Duodenal mucosa (tissue), 2 donors: ENCODE results near the gene CDC42SE2.
"Not testable (repeated sequence)": the region's sequence is repeated elsewhere in the genome, so short reads cannot be mapped to it uniquely, and the experiment has no call there.

ENCODE experiments used
- H3K27ac ChIP-seq: one replicate; pipeline ENCODE4 v1.7.0; 2013; ENCODE audit warnings: low read depth, low read length
- H3K27me3 ChIP-seq, 2 donors: one replicate each; pipeline ENCODE4 v1.7.0; 2013; ENCODE audit warnings: low read length in 2 of 2, control low read depth in 1 of 2; ENCODE audit not compliant: insufficient read depth in 2 of 2, control insufficient read depth in 1 of 2
- H3K36me3 ChIP-seq, 2 donors: one replicate each; pipeline ENCODE4 v1.7.0; 2013; ENCODE audit warnings: low read length in 2 of 2, control low read depth in 1 of 2; ENCODE audit not compliant: insufficient read depth in 2 of 2, control insufficient read depth in 1 of 2
- H3K4me1 ChIP-seq, 2 donors: one replicate each; pipeline ENCODE4 v1.7.0; 2013; ENCODE audit warnings: low read length in 2 of 2, control low read depth in 1 of 2; ENCODE audit not compliant: insufficient read depth in 2 of 2, control insufficient read depth in 1 of 2
- H3K4me3 ChIP-seq, 2 donors: one replicate each; pipeline ENCODE4 v1.7.0; 2013; ENCODE audit warnings: low read length in 2 of 2, low read depth in 1 of 2
- H3K9ac ChIP-seq, 2 donors: one replicate each; pipeline ENCODE4 v1.7.0; 2013; ENCODE audit warnings: low read length in 2 of 2, low read depth in 1 of 2
- H3K9me3 ChIP-seq, 2 donors: one replicate each; pipeline ENCODE4 v1.7.0; 2013; ENCODE audit warnings: low read length in 2 of 2, control low read depth in 1 of 2; ENCODE audit not compliant: control insufficient read depth in 1 of 2

Gene CDC42SE2

DNA sequence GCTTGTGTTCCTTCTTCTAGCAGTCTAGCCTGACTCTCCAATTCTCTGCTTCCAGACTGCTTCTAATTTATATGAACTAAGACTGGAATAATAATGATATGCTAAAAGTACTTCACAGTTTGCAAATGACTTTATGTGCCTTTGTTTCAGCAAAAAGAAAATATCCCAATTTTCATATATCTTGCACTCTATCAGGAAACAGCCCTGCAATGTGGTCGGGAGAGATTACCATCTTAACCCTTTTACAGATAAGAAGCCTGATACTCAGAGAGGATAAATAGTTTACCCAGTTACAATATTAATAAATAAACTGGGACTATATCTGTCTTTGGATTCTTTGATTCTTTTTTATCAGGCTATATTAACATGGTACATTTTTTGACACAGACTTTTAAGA lies 126.0 kb downstream of the CDC42SE2 start:
- Histone ChIP-seq H3K36me3 (peaks cover 16 to 51% of the 10 kb centered on the region in 2 donors), H3K27me3 (no peaks in the 10 kb centered on the region), H3K4me3 (no peak overlapping the region), H3K4me1 (peaks cover 0 to 10% of the 10 kb centered on the region in 2 donors), H3K27ac (no peak overlapping the region), H3K9me3 (no peaks in the 10 kb centered on the region), H3K9ac (no peak overlapping the region)

DNA sequence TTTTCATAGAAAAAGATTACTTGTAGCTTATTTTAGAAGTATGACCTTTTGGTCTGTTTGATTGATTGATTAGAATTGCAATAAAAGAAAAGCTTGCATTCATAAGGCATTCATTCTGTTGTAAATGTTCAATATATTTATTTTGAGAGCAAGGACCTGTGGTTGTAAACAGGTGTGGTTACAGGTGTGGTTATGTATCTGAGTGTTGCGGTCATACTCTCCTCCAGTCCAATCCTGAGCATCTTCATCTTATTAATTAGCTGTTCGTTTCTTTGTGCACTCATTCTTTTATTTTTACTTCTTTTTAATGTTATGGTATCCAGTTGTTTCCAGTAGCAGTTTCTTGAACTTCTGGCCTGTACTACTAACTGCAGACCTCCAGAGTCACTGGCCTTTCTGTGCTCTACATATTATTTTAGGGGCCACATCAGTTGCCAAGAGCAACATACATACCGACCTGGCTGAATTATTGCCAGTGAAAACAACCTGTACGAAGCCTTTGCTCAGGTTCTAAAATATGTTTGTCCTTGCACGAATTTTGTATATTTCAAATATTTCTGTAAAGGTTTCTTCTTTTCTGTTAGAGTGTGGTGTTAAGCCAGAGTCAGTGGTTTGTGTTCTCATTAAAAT lies 128.7 kb downstream of the CDC42SE2 start:
- Histone ChIP-seq H3K27me3 (no peaks in the 10 kb centered on the region), H3K9ac (no peak overlapping the region), H3K9me3 (no peaks in the 10 kb centered on the region), H3K27ac (no peak overlapping the region), H3K4me3 (no peak overlapping the region), H3K4me1 (peaks cover 0 to 10% of the 10 kb centered on the region in 2 donors), H3K36me3 (peaks cover 18 to 59% of the 10 kb centered on the region in 2 donors)

- Histone ChIP-seq H3K27ac (no peak overlapping the region), H3K4me3 (no peak overlapping the region), H3K36me3 (peaks cover 19 to 66% of the 10 kb centered on the region in 2 donors), H3K9me3 (no peaks in the 10 kb centered on the region), H3K4me1 (peaks cover 0 to 10% of the 10 kb centered on the region in 2 donors), H3K27me3 (no peaks in the 10 kb centered on the region), H3K9ac (no peak overlapping the region)
Measured at GRCh38 chr5:131393498-131393968, 129.7 kb downstream of the CDC42SE2 start.

GRCh38 chr5:131394128-131394527 lies 130.3 kb downstream of the CDC42SE2 start:
- H3K9ac ChIP-seq, result no peak overlapping the region
- no peaks in the 10 kb centered on the region for H3K9me3 ChIP-seq
- peaks cover 0 to 10% of the 10 kb centered on the region in 2 donors for H3K4me1 ChIP-seq
- no peak overlapping the region for H3K27ac ChIP-seq
- no peaks in the 10 kb centered on the region for H3K27me3 ChIP-seq
- H3K4me3 ChIP-seq, result no peak overlapping the region
- H3K36me3 ChIP-seq, result peaks cover 20 to 67% of the 10 kb centered on the region in 2 donors

DNA sequence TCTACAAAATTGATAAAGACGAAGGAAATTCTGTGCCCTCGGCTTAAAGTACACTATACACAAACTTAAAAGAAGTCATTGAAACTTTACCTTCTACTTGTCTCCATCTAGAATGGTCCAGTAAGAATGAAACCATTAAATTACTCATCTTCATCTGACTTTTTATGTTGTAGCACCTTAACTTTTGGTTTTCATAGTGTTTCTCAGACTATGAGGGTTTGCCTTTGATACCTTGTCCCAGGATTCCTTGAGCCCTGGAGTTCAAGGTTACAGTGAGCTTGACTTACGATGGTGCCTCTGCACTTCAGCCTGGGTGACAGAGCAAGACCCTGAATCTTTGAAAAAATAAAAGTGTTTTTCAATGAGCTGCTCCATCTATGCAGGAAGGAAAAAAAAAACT lies 132.2 kb downstream of the CDC42SE2 start:
- H3K9ac ChIP-seq, result no peak overlapping the region
- H3K9me3 ChIP-seq, result no peaks in the 10 kb centered on the region
- H3K27ac ChIP-seq, result no peak overlapping the region
- H3K4me3 ChIP-seq, result no peak overlapping the region
- H3K36me3 ChIP-seq, result peaks cover 26 to 59% of the 10 kb centered on the region in 2 donors
- H3K4me1 ChIP-seq, result peaks cover 0 to 10% of the 10 kb centered on the region in 2 donors
- no peaks in the 10 kb centered on the region for H3K27me3 ChIP-seq

- H3K36me3 ChIP-seq, result peaks cover 26 to 58% of the 10 kb centered on the region in 2 donors
Measured at GRCh38 chr5:131396630-131397273, 132.9 kb downstream of the CDC42SE2 start.

GRCh38 chr5:131399007-131399406 lies 135.2 kb downstream of the CDC42SE2 start:
- Histone ChIP-seq H3K9me3 (peaks cover 3 to 13% of the 10 kb centered on the region in 2 donors), H3K36me3 (peaks cover 18 to 40% of the 10 kb centered on the region in 2 donors)
- not testable (repeated sequence) for H3K9ac ChIP-seq, H3K4me3 ChIP-seq, H3K4me1 ChIP-seq, H3K27me3 ChIP-seq, H3K27ac ChIP-seq

More at GRCh38 chr5:131396630-131397273, 132.9 kb downstream of the CDC42SE2 start:
- H3K27ac ChIP-seq, result no peak overlapping the region
- H3K9ac ChIP-seq, result no peak overlapping the region
- H3K9me3 ChIP-seq, result no peaks in the 10 kb centered on the region
- H3K4me1 ChIP-seq, result peaks cover 0 to 10% of the 10 kb centered on the region in 2 donors
- no peaks in the 10 kb centered on the region for H3K27me3 ChIP-seq
- H3K4me3 ChIP-seq, result no peak overlapping the region

GRCh38 chr5:131400585-131400984 lies 136.7 kb downstream of the CDC42SE2 start:
- Histone ChIP-seq H3K9me3 (peaks cover 3 to 13% of the 10 kb centered on the region in 2 donors), H3K36me3 (peaks cover 18 to 35% of the 10 kb centered on the region in 2 donors), H3K9ac (no peak overlapping the region)

GRCh38 chr5:131405674-131406073 lies 141.8 kb downstream of the CDC42SE2 start:
- no peak overlapping the region for H3K9ac ChIP-seq
- H3K4me1 ChIP-seq, result peaks cover 0 to 8% of the 10 kb centered on the region in 2 donors
- H3K36me3 ChIP-seq, result peaks cover 2 to 6% of the 10 kb centered on the region in 2 donors
- no peaks in the 10 kb centered on the region for H3K27me3 ChIP-seq
- H3K27ac ChIP-seq, result no peak overlapping the region
- no peak overlapping the region for H3K4me3 ChIP-seq
- H3K9me3 ChIP-seq, result peaks cover 3 to 13% of the 10 kb centered on the region in 2 donors

More at GRCh38 chr5:131400585-131400984, 136.7 kb downstream of the CDC42SE2 start:
- Histone ChIP-seq H3K4me3 (no peak overlapping the region), H3K4me1 (no peaks in the 10 kb centered on the region), H3K27me3 (no peaks in the 10 kb centered on the region), H3K27ac (no peak overlapping the region)

DNA sequence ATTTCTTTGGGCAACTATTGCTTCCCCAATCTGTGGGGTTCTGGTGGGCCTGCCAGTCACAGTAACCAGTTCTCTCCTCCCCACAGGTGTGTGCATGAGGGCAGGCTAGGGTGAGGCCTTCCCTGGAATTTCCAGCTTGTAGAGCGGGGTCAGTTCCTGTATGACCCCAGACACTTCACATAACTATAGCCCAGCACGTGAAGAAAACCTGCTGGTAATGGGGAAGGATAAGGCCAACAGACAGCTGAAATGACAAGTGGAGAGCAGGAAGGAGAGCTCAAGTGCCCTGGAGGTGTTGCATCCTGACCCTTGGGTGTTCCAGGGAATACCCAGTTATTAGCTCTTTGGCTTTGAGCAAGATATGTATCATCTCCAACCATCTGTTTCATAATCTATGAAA lies 142.2 kb downstream of the CDC42SE2 start:
- no peaks in the 10 kb centered on the region for H3K27me3 ChIP-seq
- H3K9me3 ChIP-seq, result peaks cover 3 to 13% of the 10 kb centered on the region in 2 donors
- no peak overlapping the region for H3K9ac ChIP-seq
- peaks cover 0 to 6% of the 10 kb centered on the region in 2 donors for H3K36me3 ChIP-seq
- peaks cover 0 to 8% of the 10 kb centered on the region in 2 donors for H3K4me1 ChIP-seq
- H3K4me3 ChIP-seq, result no peak overlapping the region
- H3K27ac ChIP-seq, result no peak overlapping the region
